Measurements from ENCODE around the gene PLS1. TPM values are rescaled to one million over a fixed set of nuclear protein-coding genes. Genes with fewer than 3 reads are reported as not detected.

Gene PLS1
- total RNA-seq, 2 experiments from 2014 or later = 0.63 to 0.92 TPM

DNA sequence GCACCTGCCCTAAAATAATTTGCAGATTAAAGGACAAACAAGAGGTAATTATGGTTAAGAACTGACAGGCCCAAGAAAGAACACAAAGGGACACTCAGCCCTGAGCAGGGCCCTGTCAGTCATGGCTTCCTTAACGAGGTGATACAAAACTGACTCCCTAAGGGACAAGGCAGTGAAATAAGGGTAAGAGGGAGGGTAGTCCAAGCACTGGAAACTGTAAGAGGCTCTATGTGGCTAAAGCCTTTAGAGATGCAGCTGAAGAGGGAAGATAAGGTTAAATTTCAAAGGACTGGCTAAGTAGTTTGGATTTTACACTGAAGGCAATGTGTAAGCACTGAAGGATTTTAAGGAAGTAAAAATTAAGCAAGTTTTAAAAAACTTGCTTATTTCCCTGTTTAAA is 21.5 kb upstream of the PLS1 start:
- intact Hi-C loops (cut with DNase I, micrococcal nuclease) = loop anchor here (5.0 kb wide), 3 partner anchors 127 to 428 kb away; partner anchors contain the start of genes TRPC1 (in 1 of the 2), U2SURP (in 1 of the 2) and XRN1 (in 1 of the 2)
- Mint-ChIP-seq H3K4me1 (ENCODE audit: low read depth) (peaks cover 74% of the 10 kb centered on the region), H3K27me3 (no peaks in the 10 kb centered on the region), H3K36me3 (ENCODE audit: low read depth) (peaks cover 42% of the 10 kb centered on the region), H3K27ac (peak overlapping the region; percentile 21), H3K4me3 (peak overlapping the region; percentile 57), H3K9me3 (no peaks in the 10 kb centered on the region)
- Histone ChIP-seq H3K4me1 (ENCODE audit: insufficient read depth, low read length) (peaks cover 12% of the 10 kb centered on the region), H3K36me3 (ENCODE audit: insufficient read depth, low read length) (peaks cover 14% of the 10 kb centered on the region), H3K4me3 (ENCODE audit: low read length) (no peak overlapping the region), H3K9me3 (ENCODE audit: control insufficient read depth in 1 of 2, insufficient read depth in 1 of 2, low read length in 2 of 2) (no peaks in the 10 kb centered on the region), H3K27me3 (ENCODE audit: control insufficient read depth in 1 of 2, insufficient read depth in 2 of 2, low read length in 2 of 2) (no peaks in the 10 kb centered on the region), H3K27ac (ENCODE audit: low read depth in 1 of 2, low read length in 2 of 2) (no peak overlapping the region)
- POLR2A ChIA-PET = no interaction called here
- ATAC-seq (ENCODE audit: poor library complexity) (no peak), DNase-seq (no peak)
- TF ChIP-seq, protein P1, sequence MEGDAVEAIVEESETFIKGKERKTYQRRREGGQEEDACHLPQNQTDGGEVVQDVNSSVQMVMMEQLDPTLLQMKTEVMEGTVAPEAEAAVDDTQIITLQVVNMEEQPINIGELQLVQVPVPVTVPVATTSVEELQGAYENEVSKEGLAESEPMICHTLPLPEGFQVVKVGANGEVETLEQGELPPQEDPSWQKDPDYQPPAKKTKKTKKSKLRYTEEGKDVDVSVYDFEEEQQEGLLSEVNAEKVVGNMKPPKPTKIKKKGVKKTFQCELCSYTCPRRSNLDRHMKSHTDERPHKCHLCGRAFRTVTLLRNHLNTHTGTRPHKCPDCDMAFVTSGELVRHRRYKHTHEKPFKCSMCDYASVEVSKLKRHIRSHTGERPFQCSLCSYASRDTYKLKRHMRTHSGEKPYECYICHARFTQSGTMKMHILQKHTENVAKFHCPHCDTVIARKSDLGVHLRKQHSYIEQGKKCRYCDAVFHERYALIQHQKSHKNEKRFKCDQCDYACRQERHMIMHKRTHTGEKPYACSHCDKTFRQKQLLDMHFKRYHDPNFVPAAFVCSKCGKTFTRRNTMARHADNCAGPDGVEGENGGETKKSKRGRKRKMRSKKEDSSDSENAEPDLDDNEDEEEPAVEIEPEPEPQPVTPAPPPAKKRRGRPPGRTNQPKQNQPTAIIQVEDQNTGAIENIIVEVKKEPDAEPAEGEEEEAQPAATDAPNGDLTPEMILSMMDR (IDR thresholded peaks at IDR 0.05) = no peak
- CTCF ChIA-PET = interaction anchor here (1.3 kb wide), 1 partner anchor 155 kb away, joined by 3 read pairs; no protein-coding TSS in a partner anchor

DNA sequence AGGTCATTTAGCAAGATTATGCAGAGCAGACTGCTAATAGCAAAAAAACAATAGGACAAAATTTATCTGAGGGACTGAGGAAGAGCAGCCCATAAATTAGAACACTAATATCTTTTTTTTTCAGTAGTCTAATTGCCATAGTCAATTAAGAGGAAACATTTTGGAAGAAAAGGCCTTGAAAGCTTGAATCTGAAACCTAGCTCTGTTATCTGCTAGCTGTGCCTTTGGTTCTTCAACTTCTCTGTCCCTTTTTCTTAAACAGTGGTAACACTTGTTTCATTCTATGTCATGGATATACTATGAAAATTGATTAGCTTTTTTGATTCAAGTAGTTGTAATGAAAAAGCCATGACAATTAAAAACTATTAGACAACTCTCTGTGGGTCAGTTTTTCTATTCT is 19.4 kb upstream of the PLS1 start:
- Histone ChIP-seq H3K9me3 (ENCODE audit: control insufficient read depth in 1 of 2, insufficient read depth in 1 of 2, low read length in 2 of 2) (no peaks in the 10 kb centered on the region), H3K4me3 (ENCODE audit: low read length) (no peak overlapping the region), H3K4me1 (ENCODE audit: insufficient read depth, low read length) (peaks cover 15% of the 10 kb centered on the region), H3K27me3 (ENCODE audit: control insufficient read depth in 1 of 2, insufficient read depth in 2 of 2, low read length in 2 of 2) (no peaks in the 10 kb centered on the region), H3K27ac (ENCODE audit: low read depth in 1 of 2, low read length in 2 of 2) (no peak overlapping the region), H3K36me3 (ENCODE audit: insufficient read depth, low read length) (peaks cover 5% of the 10 kb centered on the region)
- ChIA-PET POLR2A (interaction anchor here (0.8 to 3.7 kb wide), 3 partner anchors 19 to 425 kb away, joined by 3 to 73 read pairs (median 59); partner anchors contain the start of genes PLS1 and U2SURP), CTCF (interaction anchor here (1.4 to 1.5 kb wide), 2 partner anchors 10 to 12 kb away, joined by 7 read pairs; no protein-coding TSS in a partner anchor)
- intact Hi-C loops (cut with DNase I, micrococcal nuclease) = loop anchor here (2.0 to 5.0 kb wide), 4 partner anchors 126 to 426 kb away; partner anchors contain the start of genes TRPC1 (in 1 of the 2), U2SURP (in 1 of the 2) and XRN1 (in 1 of the 2)
- TF ChIP-seq, protein P1 (IDR thresholded peaks at IDR 0.05) = no peak
- Mint-ChIP-seq H3K36me3 (ENCODE audit: low read depth) (peaks cover 32% of the 10 kb centered on the region), H3K4me3 (peak overlapping the region; percentile 99), H3K4me1 (ENCODE audit: low read depth) (peaks cover 70% of the 10 kb centered on the region), H3K27me3 (no peaks in the 10 kb centered on the region), H3K27ac (peak overlapping the region; percentile 97), H3K9me3 (no peaks in the 10 kb centered on the region)
- DNase-seq (no peak), ATAC-seq (ENCODE audit: poor library complexity) (no peak)

DNA sequence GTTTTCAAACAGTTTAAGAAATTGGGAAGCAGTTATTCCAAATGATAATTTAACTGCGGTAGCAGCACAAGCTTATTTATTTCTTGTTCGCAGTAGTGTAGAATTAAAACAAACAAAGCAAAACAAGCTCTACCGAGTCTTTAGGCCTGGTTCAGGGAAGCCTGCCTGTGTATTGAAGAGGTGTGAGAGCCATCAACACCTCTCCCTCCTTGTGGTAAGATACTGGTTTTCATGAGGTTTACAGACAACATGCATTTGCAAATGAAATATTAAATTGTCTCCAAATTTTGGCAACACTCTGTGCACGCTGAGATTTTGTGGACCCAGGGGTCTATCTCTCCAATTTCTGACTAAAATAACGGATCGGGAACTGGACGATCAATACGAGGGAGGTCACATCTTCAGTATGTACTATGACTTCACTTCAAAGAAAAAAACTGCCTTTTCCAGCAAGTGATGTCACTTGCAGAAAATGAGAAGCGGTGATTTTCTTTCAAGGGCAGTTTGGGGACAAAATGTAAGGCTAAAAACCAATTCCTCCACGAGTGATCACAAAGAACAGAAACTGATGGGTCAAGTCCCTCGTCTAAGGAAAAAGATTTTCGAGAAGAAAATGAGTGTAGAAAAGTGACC is 18.4 kb upstream of the PLS1 start:
- Mint-ChIP-seq H3K27ac (peak overlapping the region; percentile 97), H3K27me3 (peaks cover 2% of the 10 kb centered on the region), H3K4me3 (peak overlapping the region; percentile 99), H3K9me3 (no peaks in the 10 kb centered on the region), H3K4me1 (ENCODE audit: low read depth) (peaks cover 66% of the 10 kb centered on the region), H3K36me3 (ENCODE audit: low read depth) (peaks cover 27% of the 10 kb centered on the region)
- TF ChIP-seq, protein P1 (IDR thresholded peaks at IDR 0.05) = no peak
- ChIA-PET CTCF (interaction anchor here (0.9 to 1.5 kb wide), 5 partner anchors 9 to 435 kb away, joined by 3 to 7 read pairs (median 3); no protein-coding TSS in a partner anchor), POLR2A (interaction anchor here (0.6 to 3.7 kb wide), 16 partner anchors 9 to 1395 kb away, joined by 3 to 73 read pairs (median 4); partner anchors contain the start of genes DIPK2A, PLS1, PXYLP1 and RASA2)
- DNase-seq (peak in 3 of 14 experiments; percentile 28 to 34 (median 30)), ATAC-seq (ENCODE audit: poor library complexity) (no peak)
- H3K9me3 ChIP-seq (ENCODE audit: control insufficient read depth in 1 of 2, insufficient read depth in 1 of 2, low read length in 2 of 2) = no peaks in the 10 kb centered on the region
- no peaks in the 10 kb centered on the region for H3K27me3 ChIP-seq (ENCODE audit: control insufficient read depth in 1 of 2, insufficient read depth in 2 of 2, low read length in 2 of 2)
- H3K36me3 ChIP-seq (ENCODE audit: insufficient read depth, low read length) = peaks cover 4% of the 10 kb centered on the region
- peaks cover 15% of the 10 kb centered on the region for H3K4me1 ChIP-seq (ENCODE audit: insufficient read depth, low read length)
- intact Hi-C loops (cut with DNase I, micrococcal nuclease) = loop anchor here (1.0 to 5.0 kb wide), 6 partner anchors 18 to 424 kb away; partner anchors contain the start of genes TRPC1 (in 2 of the 2), PLS1 (in 1 of the 2), U2SURP (in 1 of the 2) and XRN1 (in 1 of the 2)
- H3K4me3 ChIP-seq (ENCODE audit: low read length) = peak overlapping the region; percentile 95
- H3K27ac ChIP-seq (ENCODE audit: low read depth in 1 of 2, low read length in 2 of 2) = peak overlapping the region; percentile 90 to 93
